Right lobe of liver (tissue), 6 donors: ENCODE data around the gene DOCK1. TPM values are rescaled to one million over a fixed set of nuclear protein-coding genes. Genes with fewer than 3 reads are reported as not detected.
A peak's percentile ranks its signal among the peaks of the same experiment; 100 is the strongest.

ENCODE experiments used
- ATAC-seq, 4 donors: fragments of 200-7000 bp; cut with Tn5 transposase; one replicate each; pipeline ENCODE4 v1.9.1; 2020; ENCODE audit warnings: mild to moderate bottlenecking in 4 of 4, moderate library complexity in 4 of 4
- DNase-seq, 3 donors: peaks; one replicate each; pipeline ENCODE4 v3.0.0-alpha.2; 2020
- H3K27ac ChIP-seq, 3 donors: fragments of 200-600 bp; one replicate each; pipeline ENCODE4 v1.8.0; 2022
- H3K27me3 ChIP-seq, 2 donors: fragments of 200-600 bp; one replicate each; pipeline ENCODE4 v1.8.0; 2022
- H3K36me3 ChIP-seq, 4 donors: fragments of 200-600 bp; sonication (generic) in 1 of 4; one replicate each; pipeline versions ENCODE4 v1.5.1 to v1.8.0; 2017 to 2022; ENCODE audit warnings: control low read depth in 1 of 4
- H3K4me1 ChIP-seq, 4 donors: fragments of 200-600 bp; sonication (generic) in 1 of 4; one replicate each; pipeline versions ENCODE4 v1.5.1 to v1.8.0; 2017 to 2022; ENCODE audit warnings: control low read depth in 1 of 4
- H3K4me3 ChIP-seq, 3 donors: fragments of 200-600 bp; one replicate each; pipeline ENCODE4 v1.8.0; 2022
- H3K9me3 ChIP-seq, 4 donors: fragments of 200-600 bp; sonication (generic) in 1 of 4; one replicate each; pipeline versions ENCODE4 v1.5.1 to v1.8.0; 2017 to 2022; ENCODE audit warnings: control low read depth in 1 of 4
- POLR2A ChIP-seq: fragments of 450-650 bp; IDR thresholded peaks from one replicate; pipeline ENCODE4 v1.6.1; 2017; ENCODE audit warnings: antibody characterized with exemption, mild to moderate bottlenecking
- WGBS: methylation state at CpG from one replicate; pipeline ENCODE4 v1.1.6; 2018; ENCODE audit warnings: low coverage, low lambda C conversion rate; ENCODE audit not compliant: insufficient coverage; ENCODE audit errors: missing lambda C conversion rate; 5-methylcytosine and 5-hydroxymethylcytosine counted together
- intact Hi-C, 2 donors: fragments of 100-400 bp; cut with DNase I; formaldehyde crosslinking; loops; one replicate each; pipeline versions ENCODE4 v1.11.2 to v1.14.1; 2022
- total RNA-seq, 6 experiments: library from RNA; depleted of rRNA in 2 of 6; stranded (reverse); fragments of >200 nt in 2 of 6; fragmentation: NEBNext Ultra II Directional in 3 of 6; extraction: Animal tissue kit (Norgen Biotek cat#: 25700) in 3 of 6; gene quantifications; one replicate each; pipeline versions ENCODE4 v1.1.0 to v1.2.4, GENCODE V29; 2016 to 2023
- TF ChIP-seq, protein P1 (sequence below), 4 donors: fragments of 200-600 bp in 3 of 4; fragments of 450-650 bp in 1 of 4; IDR thresholded peaks; one replicate each; pipeline versions ENCODE4 v1.5.1 to v1.8.0; 2016 to 2022; ENCODE audit warnings: antibody characterized with exemption in 4 of 4, mild to moderate bottlenecking in 2 of 4
- donor health status: DM: no; HTN: yes; CAD: no.
- donor health status: DM: no; HTN: no; CAD: no.
- donor health status: DM: no; HTN: no; CAD: no.
- donor health status: DM: no; HTN: yes; CAD: no.
- donor health status: DM: no; HTN: yes; CAD: no.

The DOCK1 gene
- total RNA-seq, 6 experiments from 2014 or later, result 13.8 to 17.8 (median 14.6) TPM

DNA sequence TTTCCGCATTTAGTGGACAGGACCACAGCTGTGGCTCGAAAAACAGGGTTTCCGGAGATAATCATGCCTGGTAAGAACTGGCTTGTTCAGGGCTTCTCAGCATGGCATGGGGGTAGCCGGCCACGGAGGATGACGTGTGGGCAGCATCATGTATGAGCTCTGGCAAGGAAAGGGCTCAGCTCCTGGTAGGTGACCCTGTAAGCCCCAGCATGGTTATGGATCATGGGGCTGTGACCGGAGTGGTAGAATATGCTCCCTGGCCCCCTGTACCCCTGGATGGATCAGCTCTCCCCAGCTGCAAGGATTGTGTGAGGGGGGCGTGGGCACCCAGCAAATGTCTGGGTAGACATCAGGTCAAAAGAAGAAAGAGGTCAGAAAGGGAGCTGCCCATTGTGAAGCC, 113.5 kb downstream of the DOCK1 start:
- ATAC-seq (no peak), DNase-seq (no peak)
- TF ChIP-seq, protein P1, sequence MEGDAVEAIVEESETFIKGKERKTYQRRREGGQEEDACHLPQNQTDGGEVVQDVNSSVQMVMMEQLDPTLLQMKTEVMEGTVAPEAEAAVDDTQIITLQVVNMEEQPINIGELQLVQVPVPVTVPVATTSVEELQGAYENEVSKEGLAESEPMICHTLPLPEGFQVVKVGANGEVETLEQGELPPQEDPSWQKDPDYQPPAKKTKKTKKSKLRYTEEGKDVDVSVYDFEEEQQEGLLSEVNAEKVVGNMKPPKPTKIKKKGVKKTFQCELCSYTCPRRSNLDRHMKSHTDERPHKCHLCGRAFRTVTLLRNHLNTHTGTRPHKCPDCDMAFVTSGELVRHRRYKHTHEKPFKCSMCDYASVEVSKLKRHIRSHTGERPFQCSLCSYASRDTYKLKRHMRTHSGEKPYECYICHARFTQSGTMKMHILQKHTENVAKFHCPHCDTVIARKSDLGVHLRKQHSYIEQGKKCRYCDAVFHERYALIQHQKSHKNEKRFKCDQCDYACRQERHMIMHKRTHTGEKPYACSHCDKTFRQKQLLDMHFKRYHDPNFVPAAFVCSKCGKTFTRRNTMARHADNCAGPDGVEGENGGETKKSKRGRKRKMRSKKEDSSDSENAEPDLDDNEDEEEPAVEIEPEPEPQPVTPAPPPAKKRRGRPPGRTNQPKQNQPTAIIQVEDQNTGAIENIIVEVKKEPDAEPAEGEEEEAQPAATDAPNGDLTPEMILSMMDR (IDR thresholded peaks at IDR 0.05), result no peak
- TF ChIP-seq POLR2A, result no peak
- H3K9me3 ChIP-seq, result no peaks in the 10 kb centered on the region
- H3K36me3 ChIP-seq, result peaks cover 0 to 6% (median 0%) of the 10 kb centered on the region in 4 donors
- H3K4me1 ChIP-seq, result no peaks in the 10 kb centered on the region
- no peak overlapping the region for H3K27ac ChIP-seq
- H3K27me3 ChIP-seq, result no peaks in the 10 kb centered on the region
- no peak overlapping the region for H3K4me3 ChIP-seq
- intact Hi-C loops, result no loop called here
- 100% methylated on average over 1 of the region's 8 CpGs for WGBS

DNA sequence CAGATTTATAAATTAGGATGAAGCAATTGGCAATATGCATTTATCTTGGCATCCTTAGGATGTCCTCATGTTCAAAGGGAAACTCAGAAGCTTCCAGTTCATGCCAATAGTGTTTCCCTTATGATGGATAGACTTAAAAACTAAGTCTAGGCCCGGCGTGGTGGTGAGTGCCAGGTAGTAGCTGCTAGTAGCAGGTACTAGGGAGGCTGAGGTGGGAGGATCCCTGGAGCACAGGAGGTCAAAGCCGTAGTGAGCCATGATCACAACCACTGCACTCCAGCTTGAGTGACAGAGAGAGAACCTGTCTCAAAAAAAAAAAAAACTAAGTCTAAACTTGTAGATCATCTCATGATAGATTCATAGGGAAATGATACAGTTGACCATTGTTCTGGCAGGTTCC, 115.0 kb downstream of the DOCK1 start:
- Histone ChIP-seq H3K9me3 (no peaks in the 10 kb centered on the region), H3K27ac (no peak overlapping the region), H3K27me3 (no peaks in the 10 kb centered on the region), H3K4me1 (no peaks in the 10 kb centered on the region), H3K4me3 (no peak overlapping the region), H3K36me3 (peaks cover 0 to 10% (median 3%) of the 10 kb centered on the region in 4 donors)
- intact Hi-C loops, result no loop called here
- 93% methylated on average over 3 of the region's 3 CpGs for WGBS
- ATAC-seq, result no peak
- no peak for TF ChIP-seq POLR2A
- TF ChIP-seq, protein P1 (IDR thresholded peaks at IDR 0.05), result no peak
- DNase-seq, result no peak

DNA sequence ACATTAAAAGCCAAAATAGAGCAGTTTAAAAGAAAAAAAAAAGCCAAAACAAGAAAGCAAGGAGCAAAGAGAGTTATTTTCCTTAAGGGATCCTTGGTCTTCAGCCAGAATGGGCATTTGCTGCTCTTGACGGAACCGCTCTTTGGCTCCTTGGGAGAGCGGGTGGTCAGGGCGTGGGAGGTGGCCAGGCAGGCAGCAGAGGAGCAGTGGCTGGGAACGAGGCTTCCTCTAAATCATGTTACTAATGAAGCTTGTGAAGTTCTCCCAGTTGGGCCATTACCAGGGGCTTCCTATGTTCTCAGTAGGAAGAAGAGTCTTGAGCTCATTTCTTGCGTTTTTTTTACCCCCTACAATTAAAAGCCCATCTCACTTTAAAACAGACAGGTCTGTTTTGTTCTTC, 116.6 kb downstream of the DOCK1 start:
- intact Hi-C loops, result no loop called here
- Histone ChIP-seq H3K27me3 (no peaks in the 10 kb centered on the region), H3K36me3 (peaks cover 0 to 14% (median 3%) of the 10 kb centered on the region in 4 donors), H3K27ac (no peak overlapping the region), H3K4me1 (no peaks in the 10 kb centered on the region), H3K9me3 (no peaks in the 10 kb centered on the region), H3K4me3 (no peak overlapping the region)
- DNase-seq (peak in 1 of 3 donors; percentile 24), ATAC-seq (no peak)
- WGBS, result 92% methylated on average over 4 of the region's 6 CpGs
- TF ChIP-seq, protein P1 (IDR thresholded peaks at IDR 0.05), result no peak
- TF ChIP-seq POLR2A, result no peak

DNA sequence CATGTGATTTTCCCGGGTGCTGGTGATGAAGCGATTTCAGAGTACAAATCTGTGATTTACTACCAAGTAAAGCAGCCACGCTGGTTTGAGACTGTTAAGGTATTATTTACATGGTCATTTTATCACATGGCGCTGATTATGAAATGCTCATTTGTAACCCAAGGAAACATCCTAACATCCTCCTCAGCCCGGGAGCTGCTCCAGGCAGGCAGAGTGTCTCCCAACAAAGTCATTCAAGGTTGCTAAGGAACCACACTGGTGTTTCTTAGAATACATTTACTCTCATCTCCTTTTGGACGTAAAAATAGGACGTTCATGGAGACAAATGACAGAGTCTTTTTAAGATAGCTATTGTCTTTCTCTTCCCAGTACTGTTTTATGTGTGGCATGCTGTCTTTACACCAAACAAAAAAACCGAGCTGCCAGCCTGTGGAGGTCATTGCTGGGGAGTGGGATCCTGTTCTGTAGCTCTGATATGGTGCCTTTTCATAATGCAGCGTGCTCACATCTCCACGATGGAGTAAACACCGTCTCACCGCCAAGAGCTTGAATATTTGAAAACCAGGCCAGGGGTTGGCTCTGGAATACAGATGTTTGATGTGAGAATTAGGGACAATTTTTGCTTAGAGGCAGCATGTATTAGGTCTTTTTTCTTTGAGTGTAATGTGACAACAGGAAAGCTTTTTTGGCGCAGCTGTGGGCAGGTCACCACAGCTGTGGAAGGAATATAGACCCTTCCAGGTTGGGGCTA, 119.6 kb downstream of the DOCK1 start:
- no peaks in the 10 kb centered on the region for H3K27me3 ChIP-seq
- no peak overlapping the region for H3K27ac ChIP-seq
- ATAC-seq (no peak), DNase-seq (no peak)
- intact Hi-C loops, result no loop called here
- no peaks in the 10 kb centered on the region for H3K9me3 ChIP-seq
- H3K36me3 ChIP-seq, result peaks cover 0 to 17% (median 3%) of the 10 kb centered on the region in 4 donors
- TF ChIP-seq, protein P1 (IDR thresholded peaks at IDR 0.05), result no peak
- TF ChIP-seq POLR2A, result no peak
- H3K4me3 ChIP-seq, result no peak overlapping the region
- H3K4me1 ChIP-seq, result no peaks in the 10 kb centered on the region
- WGBS, result 86% methylated on average over 12 of the region's 13 CpGs
